ENCODE results near the gene CNN2.

CNN2 gene

GRCh38 chr19:1064661-1065605, 38.5 kb downstream of the CNN2 start:
- no peak overlapping the region for H3K9ac ChIP-seq (ENCODE audit: low read length)
- no peak overlapping the region for H3K4me3 ChIP-seq (ENCODE audit: low read length)
- H3K27me3 ChIP-seq (ENCODE audit: control insufficient read depth, insufficient read depth, low read length) = peaks cover 15% of the 10 kb centered on the region
- no peak overlapping the region for H3K27ac ChIP-seq (ENCODE audit: low read depth, low read length)
- H3K36me3 ChIP-seq (ENCODE audit: control insufficient read depth, insufficient read depth, low read length) = no peaks in the 10 kb centered on the region
- no peaks in the 10 kb centered on the region for H3K4me1 ChIP-seq (ENCODE audit: control insufficient read depth, insufficient read depth, low read length)

GRCh38 chr19:1065606-1066109, 39.2 kb downstream of the CNN2 start:
- Histone ChIP-seq H3K4me1 (ENCODE audit: control insufficient read depth, insufficient read depth, low read length) (no peaks in the 10 kb centered on the region), H3K4me3 (ENCODE audit: low read length) (no peak overlapping the region), H3K36me3 (ENCODE audit: control insufficient read depth, insufficient read depth, low read length) (no peaks in the 10 kb centered on the region), H3K27ac (ENCODE audit: low read depth, low read length) (no peak overlapping the region), H3K27me3 (ENCODE audit: control insufficient read depth, insufficient read depth, low read length) (peaks cover 15% of the 10 kb centered on the region), H3K9ac (ENCODE audit: low read length) (no peak overlapping the region)

GRCh38 chr19:1066251-1066747, 39.9 kb downstream of the CNN2 start:
- peak overlapping the region; percentile 55 for H3K4me3 ChIP-seq (ENCODE audit: low read length)
- no peak overlapping the region for H3K9ac ChIP-seq (ENCODE audit: low read length)
- no peak overlapping the region for H3K27ac ChIP-seq (ENCODE audit: low read depth, low read length)
- H3K36me3 ChIP-seq (ENCODE audit: control insufficient read depth, insufficient read depth, low read length) = no peaks in the 10 kb centered on the region
- no peaks in the 10 kb centered on the region for H3K4me1 ChIP-seq (ENCODE audit: control insufficient read depth, insufficient read depth, low read length)
- H3K27me3 ChIP-seq (ENCODE audit: control insufficient read depth, insufficient read depth, low read length) = peaks cover 15% of the 10 kb centered on the region

- Histone ChIP-seq H3K27ac (ENCODE audit: low read depth, low read length) (no peak within 1 kb of the TSS), H3K27me3 (ENCODE audit: control insufficient read depth, insufficient read depth, low read length) (peaks cover 15% of the 10 kb centered on the region), H3K4me3 (ENCODE audit: low read length) (peak within 1 kb of the TSS; percentile 55), H3K9ac (ENCODE audit: low read length) (no peak within 1 kb of the TSS), H3K4me1 (ENCODE audit: control insufficient read depth, insufficient read depth, low read length) (no peaks in the 10 kb centered on the region), H3K36me3 (ENCODE audit: control insufficient read depth, insufficient read depth, low read length) (no peaks in the 10 kb centered on the region)
Measured at GRCh38 chr19:1066748-1067340, 40.4 kb downstream of the CNN2 start, which contains the start of gene ARHGAP45. Gene ARHGAP45, plus strand, starts transcription at chr19:1067167. Its CDS starts 239 bp downstream, at chr19:1067406.

- Histone ChIP-seq H3K4me1 (ENCODE audit: control insufficient read depth, insufficient read depth, low read length) (no peaks in the 10 kb centered on the region), H3K4me3 (ENCODE audit: low read length) (peak overlapping the region; percentile 54), H3K27me3 (ENCODE audit: control insufficient read depth, insufficient read depth, low read length) (peaks cover 16% of the 10 kb centered on the region), H3K9ac (ENCODE audit: low read length) (no peak overlapping the region), H3K36me3 (ENCODE audit: control insufficient read depth, insufficient read depth, low read length) (no peaks in the 10 kb centered on the region), H3K27ac (ENCODE audit: low read depth, low read length) (no peak overlapping the region)
Measured at GRCh38 chr19:1067341-1067957, 41.0 kb downstream of the CNN2 start.

GRCh38 chr19:1068009-1069001, 41.9 kb downstream of the CNN2 start:
- Histone ChIP-seq H3K9ac (ENCODE audit: low read length) (no peak overlapping the region), H3K27ac (ENCODE audit: low read depth, low read length) (no peak overlapping the region), H3K36me3 (ENCODE audit: control insufficient read depth, insufficient read depth, low read length) (no peaks in the 10 kb centered on the region), H3K4me1 (ENCODE audit: control insufficient read depth, insufficient read depth, low read length) (no peaks in the 10 kb centered on the region), H3K27me3 (ENCODE audit: control insufficient read depth, insufficient read depth, low read length) (peaks cover 21% of the 10 kb centered on the region), H3K4me3 (ENCODE audit: low read length) (peak overlapping the region; percentile 54)

GRCh38 chr19:1069009-1069779, 42.8 kb downstream of the CNN2 start:
- no peak overlapping the region for H3K27ac ChIP-seq (ENCODE audit: low read depth, low read length)
- no peaks in the 10 kb centered on the region for H3K4me1 ChIP-seq (ENCODE audit: control insufficient read depth, insufficient read depth, low read length)
- peaks cover 26% of the 10 kb centered on the region for H3K27me3 ChIP-seq (ENCODE audit: control insufficient read depth, insufficient read depth, low read length)
- no peak overlapping the region for H3K9ac ChIP-seq (ENCODE audit: low read length)
- H3K4me3 ChIP-seq (ENCODE audit: low read length) = peak overlapping the region; percentile 36
- no peaks in the 10 kb centered on the region for H3K36me3 ChIP-seq (ENCODE audit: control insufficient read depth, insufficient read depth, low read length)

GRCh38 chr19:1070576-1070930, 44.1 kb downstream of the CNN2 start:
- Histone ChIP-seq H3K9ac (ENCODE audit: low read length) (no peak overlapping the region), H3K4me1 (ENCODE audit: control insufficient read depth, insufficient read depth, low read length) (no peaks in the 10 kb centered on the region), H3K27ac (ENCODE audit: low read depth, low read length) (no peak overlapping the region), H3K4me3 (ENCODE audit: low read length) (no peak overlapping the region), H3K36me3 (ENCODE audit: control insufficient read depth, insufficient read depth, low read length) (no peaks in the 10 kb centered on the region), H3K27me3 (ENCODE audit: control insufficient read depth, insufficient read depth, low read length) (peaks cover 23% of the 10 kb centered on the region)

GRCh38 chr19:1070931-1071791, 44.8 kb downstream of the CNN2 start:
- Histone ChIP-seq H3K36me3 (ENCODE audit: control insufficient read depth, insufficient read depth, low read length) (no peaks in the 10 kb centered on the region), H3K4me3 (ENCODE audit: low read length) (no peak overlapping the region), H3K9ac (ENCODE audit: low read length) (no peak overlapping the region), H3K27ac (ENCODE audit: low read depth, low read length) (no peak overlapping the region), H3K27me3 (ENCODE audit: control insufficient read depth, insufficient read depth, low read length) (peaks cover 23% of the 10 kb centered on the region), H3K4me1 (ENCODE audit: control insufficient read depth, insufficient read depth, low read length) (no peaks in the 10 kb centered on the region)

GRCh38 chr19:1072371-1073015, 46.1 kb downstream of the CNN2 start:
- no peak overlapping the region for H3K27ac ChIP-seq (ENCODE audit: low read depth, low read length)
- H3K27me3 ChIP-seq (ENCODE audit: control insufficient read depth, insufficient read depth, low read length) = peaks cover 16% of the 10 kb centered on the region
- no peaks in the 10 kb centered on the region for H3K4me1 ChIP-seq (ENCODE audit: control insufficient read depth, insufficient read depth, low read length)
- H3K9ac ChIP-seq (ENCODE audit: low read length) = no peak overlapping the region
- no peaks in the 10 kb centered on the region for H3K36me3 ChIP-seq (ENCODE audit: control insufficient read depth, insufficient read depth, low read length)
- no peak overlapping the region for H3K4me3 ChIP-seq (ENCODE audit: low read length)

Measured in rectal smooth muscle tissue (tissue), 1 donor.